ENCODE results near the gene OSBPL8.

DNA sequence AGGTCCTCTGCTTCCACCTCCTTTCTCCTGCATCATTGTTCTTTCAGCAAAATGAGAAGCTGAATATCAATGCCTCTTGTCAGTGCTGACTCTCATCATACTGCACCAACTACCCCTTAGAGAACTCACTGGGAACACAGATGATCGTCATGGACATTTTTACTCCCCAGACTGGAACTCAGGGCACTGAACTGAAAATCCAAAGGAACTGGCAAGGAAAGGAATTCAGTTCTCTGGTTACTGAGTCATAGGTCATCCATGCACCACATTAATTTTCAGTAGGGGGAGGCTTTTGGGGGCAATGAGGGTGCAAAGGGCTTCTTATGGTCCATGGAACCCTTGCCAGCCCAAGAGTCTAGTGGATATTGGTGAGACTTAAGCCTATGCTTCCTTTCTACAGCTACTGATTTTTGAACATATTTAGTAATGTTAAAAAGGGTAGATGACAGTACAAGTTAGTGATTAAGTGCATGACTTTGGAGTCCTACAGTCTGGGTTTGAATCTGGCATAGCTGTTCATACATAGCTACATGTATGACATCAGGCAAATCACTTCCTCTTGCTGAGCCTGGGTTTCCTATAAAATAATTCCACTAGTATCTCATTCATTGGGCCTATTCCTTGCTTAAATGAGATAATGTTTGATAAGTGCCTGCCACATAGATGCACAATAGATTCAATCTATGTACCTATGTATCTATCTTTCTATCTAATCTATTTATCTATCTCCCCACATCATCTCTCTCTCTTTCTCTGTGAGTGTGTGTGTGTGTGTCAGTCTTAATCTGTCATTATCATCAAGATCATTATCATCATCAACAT lies 240.6 kb downstream of the OSBPL8 start:
- TF ChIP-seq YY1 (IDR thresholded peaks at IDR 0.05; ENCODE audit: insufficient read depth, insufficient read length): no peak
- TF ChIP-seq SUZ12 (IDR thresholded peaks at IDR 0.05; ENCODE audit: extremely low read depth, insufficient read depth, insufficient read length): no peak
- TF ChIP-seq ZNF274 (IDR thresholded peaks at IDR 0.05; ENCODE audit: low read depth, low read length): no peak
